H9 (cell line): ENCODE measurements around the gene KLHL1. TPM values are rescaled to one million over a fixed set of nuclear protein-coding genes. Genes with fewer than 3 reads are reported as not detected.

Experiments used
- DNase-seq: peaks from one replicate; pipeline ENCODE4 v3.0.0-alpha.2; 2017
- H2AFZ ChIP-seq: one replicate; pipeline ENCODE4 v1.6.1; 2013; ENCODE audit warnings: mild to moderate bottlenecking, low read length, control low read depth, moderate library complexity
- H2AK5ac ChIP-seq: 2 replicates; pipeline ENCODE4 v1.6.1; 2013; ENCODE audit warnings: low read length, control low read depth, mixed read lengths; ENCODE audit not compliant: insufficient read length
- H2BK120ac ChIP-seq: one replicate; pipeline ENCODE4 v1.6.1; 2013; ENCODE audit warnings: low read depth, mild to moderate bottlenecking, low read length, control low read depth, inconsistent platforms; ENCODE audit not compliant: poor library complexity, severe bottlenecking
- H2BK12ac ChIP-seq: 2 replicates; pipeline ENCODE4 v1.6.1; 2013; ENCODE audit warnings: low read length, control low read depth, mixed read lengths, low read depth; ENCODE audit not compliant: insufficient read length
- H2BK15ac ChIP-seq: 2 replicates; pipeline ENCODE4 v1.6.1; 2013; ENCODE audit warnings: low read depth, low read length, control low read depth
- H2BK20ac ChIP-seq: one replicate; pipeline ENCODE4 v1.6.1; 2013; ENCODE audit warnings: low read depth, mild to moderate bottlenecking, low read length, control low read depth, inconsistent platforms; ENCODE audit not compliant: poor library complexity, severe bottlenecking
- H2BK5ac ChIP-seq: 2 replicates; pipeline ENCODE4 v1.6.1; 2013; ENCODE audit warnings: low read length, control low read depth, mixed read lengths; ENCODE audit not compliant: insufficient read length
- H3K14ac ChIP-seq: 2 replicates; pipeline ENCODE4 v1.6.1; 2013; ENCODE audit warnings: low read length, control low read depth; ENCODE audit not compliant: insufficient read depth
- H3K18ac ChIP-seq: 2 replicates; pipeline ENCODE4 v1.6.1; 2013; ENCODE audit warnings: low read depth, mild to moderate bottlenecking, mixed read lengths, low read length, control low read depth; ENCODE audit not compliant: insufficient read length
- H3K23ac ChIP-seq: 2 replicates; pipeline ENCODE4 v1.6.1; 2013; ENCODE audit warnings: low read length, control low read depth, mixed read lengths, low read depth; ENCODE audit not compliant: insufficient read length
- H3K23me2 ChIP-seq: 2 replicates; pipeline ENCODE4 v1.6.1; 2013; ENCODE audit warnings: low read depth, mild to moderate bottlenecking, mixed read lengths, low read length, control low read depth; ENCODE audit not compliant: insufficient read length, poor library complexity, severe bottlenecking
- H3K27ac ChIP-seq: 2 replicates; pipeline ENCODE4 v1.5.1; 2013; ENCODE audit warnings: low read length, control low read depth, mixed read lengths, low read depth; ENCODE audit not compliant: insufficient read length
- H3K27me3 ChIP-seq: 2 replicates; pipeline ENCODE4 v1.6.1; 2013; ENCODE audit warnings: low read length, control low read depth, inconsistent platforms; ENCODE audit not compliant: insufficient read depth
- H3K4ac ChIP-seq: 2 replicates; pipeline ENCODE4 v1.6.1; 2013; ENCODE audit warnings: low read depth, mild to moderate bottlenecking, control low read depth, inconsistent platforms, low read length, moderate library complexity
- H3K4me1 ChIP-seq: 2 replicates; pipeline ENCODE4 v1.6.1; 2013; ENCODE audit warnings: low read length, control low read depth, inconsistent platforms; ENCODE audit not compliant: insufficient read depth
- H3K4me2 ChIP-seq: 2 replicates; pipeline ENCODE4 v1.6.1; 2013; ENCODE audit warnings: low read length, control low read depth, mixed read lengths; ENCODE audit not compliant: insufficient read length, insufficient read depth
- H3K56ac ChIP-seq: 2 replicates; pipeline ENCODE4 v1.6.1; 2013; ENCODE audit warnings: low read depth, mild to moderate bottlenecking, mixed read lengths, low read length, control low read depth; ENCODE audit not compliant: insufficient read length
- H3K79me1 ChIP-seq: 2 replicates; pipeline ENCODE4 v1.6.1; 2013; ENCODE audit warnings: low read depth, mild to moderate bottlenecking, moderate library complexity, low read length, control low read depth, inconsistent platforms; ENCODE audit not compliant: insufficient read depth, poor library complexity, severe bottlenecking
- H3K79me2 ChIP-seq: 2 replicates; pipeline ENCODE4 v1.6.1; 2013; ENCODE audit warnings: low read length, control low read depth, inconsistent platforms; ENCODE audit not compliant: insufficient read depth
- H3K9ac ChIP-seq: 2 replicates; pipeline ENCODE4 v1.6.1; 2013; ENCODE audit warnings: low read length, control low read depth, mixed read lengths; ENCODE audit not compliant: insufficient read length; ENCODE audit errors: extremely low read depth
- H3K9me3 ChIP-seq: one replicate; pipeline ENCODE4 v1.6.1; 2013; ENCODE audit warnings: low read depth, low read length, inconsistent platforms; ENCODE audit not compliant: control insufficient read depth
- H3T11ph ChIP-seq: one replicate; pipeline ENCODE4 v1.6.1; 2013; ENCODE audit warnings: mild to moderate bottlenecking, low read length, control low read depth, inconsistent platforms
- H4K20me1 ChIP-seq: one replicate; pipeline ENCODE4 v1.6.1; 2013; ENCODE audit not compliant: control insufficient read depth, insufficient read length, insufficient read depth
- H4K5ac ChIP-seq: 2 replicates; pipeline ENCODE4 v1.6.1; 2013; ENCODE audit warnings: low read depth, mild to moderate bottlenecking, mixed read lengths, low read length, control low read depth; ENCODE audit not compliant: insufficient read length
- H4K8ac ChIP-seq: replicated peaks from 2 replicates; pipeline ENCODE4 v1.6.1; 2013; ENCODE audit warnings: low read length, control low read depth, mixed read lengths, low read depth; ENCODE audit not compliant: insufficient read length
- H4K91ac ChIP-seq: 2 replicates; pipeline ENCODE4 v1.6.1; 2013; ENCODE audit warnings: low read depth, mild to moderate bottlenecking, moderate library complexity, mixed read lengths, low read length, control low read depth; ENCODE audit not compliant: insufficient read length
- H3K27ac Mint-ChIP-seq, 3 experiments: 2 replicates in 2 of 3; 3 replicates in 1 of 3; pipeline ENCODE4 v1.8.0; 2020 to 2021; ENCODE audit warnings: mixed read lengths in 3 of 3, mild to moderate bottlenecking in 1 of 3, moderate library complexity in 1 of 3
- H3K27me3 Mint-ChIP-seq: 2 replicates; pipeline ENCODE4 v1.8.0; 2021; ENCODE audit warnings: low read depth, mild to moderate bottlenecking, moderate library complexity, mixed read lengths
- H3K36me3 Mint-ChIP-seq, 3 experiments: 2 replicates in 2 of 3; 3 replicates in 1 of 3; pipeline ENCODE4 v1.8.0; 2020 to 2021; ENCODE audit warnings: low read depth in 3 of 3, mixed read lengths in 3 of 3; ENCODE audit not compliant: insufficient read depth in 1 of 3
- H3K4me1 Mint-ChIP-seq, 2 experiments: 2 replicates each; pipeline ENCODE4 v1.8.0; 2020; ENCODE audit warnings: mixed read lengths in 2 of 2
- H3K4me3 Mint-ChIP-seq, 2 experiments: 2 replicates in 1 of 2; 3 replicates in 1 of 2; pipeline ENCODE4 v1.8.0; 2020 to 2021; ENCODE audit warnings: mild to moderate bottlenecking in 2 of 2, mixed read lengths in 2 of 2, moderate library complexity in 1 of 2
- H3K9me3 Mint-ChIP-seq, 2 experiments: 2 replicates in 1 of 2; 3 replicates in 1 of 2; pipeline ENCODE4 v1.8.0; 2020; ENCODE audit warnings: mild to moderate bottlenecking in 2 of 2, mixed read lengths in 2 of 2, moderate library complexity in 1 of 2
- CTCF ChIP-seq: fragments of 200-600 bp; sonication (generic); conservative IDR thresholded peaks from 3 replicates; pipeline ENCODE4 v1.8.0; 2021; ENCODE audit warnings: antibody characterized with exemption, mild to moderate bottlenecking
- WGBS: extraction: QIAGEN DNeasy Blood & Tissue Kit; methylation state at CpG from one replicate; pipeline ENCODE4 v1.1.7; 2013; ENCODE audit warnings: missing lambda C conversion rate, low lambda C conversion rate, mixed read lengths; ENCODE audit not compliant: insufficient read length; ENCODE audit errors: extremely low coverage; 5-methylcytosine and 5-hydroxymethylcytosine counted together
- total RNA-seq: library from RNA; stranded (reverse); gene quantifications from 2 replicates; pipeline ENCODE4 v1.2.1, GENCODE V29; 2021

Gene KLHL1
- total RNA-seq, 1 experiment from 2014 or later = not detected

DNA sequence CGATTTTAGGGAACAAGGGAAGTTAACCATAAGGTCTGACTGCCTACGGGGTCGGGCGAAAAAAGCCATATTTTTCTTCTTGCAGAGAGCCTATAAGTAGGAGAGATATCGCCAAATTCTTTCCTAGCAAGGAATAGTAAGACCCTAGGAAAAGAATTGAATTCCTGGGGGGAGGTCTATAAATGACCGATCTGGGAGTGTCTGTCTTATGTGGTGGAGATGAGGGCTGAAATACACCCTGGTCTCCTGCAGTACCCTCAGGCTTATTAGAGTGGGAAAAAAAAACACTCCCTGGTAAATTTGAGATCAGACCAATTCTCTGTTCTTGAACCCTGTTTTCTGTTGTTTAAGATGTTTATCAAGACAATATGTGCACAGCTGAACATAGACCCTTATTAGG is 448.1 kb downstream of the KLHL1 start:
- H3K4me1 Mint-ChIP-seq = no peaks in the 10 kb centered on the region
- no peak overlapping the region for H3K27ac Mint-ChIP-seq
- no peak overlapping the region for H3K27ac ChIP-seq
- H3K9me3 Mint-ChIP-seq = peaks cover 33 to 45% of the 10 kb centered on the region in 2 experiments
- no peak overlapping the region for H3K18ac ChIP-seq
- H3K4ac ChIP-seq = no peak overlapping the region
- no peak overlapping the region for H2BK20ac ChIP-seq
- DNase-seq = no peak
- H2BK120ac ChIP-seq = no peak overlapping the region
- no peaks in the 10 kb centered on the region for H3K27me3 ChIP-seq
- no peaks in the 10 kb centered on the region for H4K20me1 ChIP-seq
- H2BK15ac ChIP-seq = no peak overlapping the region
- no peak overlapping the region for H4K5ac ChIP-seq
- no peaks in the 10 kb centered on the region for H3K79me1 ChIP-seq
- no peaks in the 10 kb centered on the region for H3K23me2 ChIP-seq
- H3K27me3 Mint-ChIP-seq = no peaks in the 10 kb centered on the region
- no peak overlapping the region for H2AFZ ChIP-seq
- no peaks in the 10 kb centered on the region for H3K4me1 ChIP-seq
- TF ChIP-seq CTCF = no peak
- H3K56ac ChIP-seq = no peak overlapping the region
- no peak overlapping the region for H2BK12ac ChIP-seq
- H2BK5ac ChIP-seq = no peak overlapping the region
- H3K4me3 Mint-ChIP-seq = no peak overlapping the region
- no peak overlapping the region for H3K23ac ChIP-seq
- H3T11ph ChIP-seq = no peak overlapping the region
- H3K36me3 Mint-ChIP-seq = peaks cover 10 to 34% (median 27%) of the 10 kb centered on the region in 3 experiments
- no peak overlapping the region for H4K8ac ChIP-seq
- WGBS = no CpG with 5 or more reads among the region's 6 CpGs
- peaks cover 5% of the 10 kb centered on the region for H3K9me3 ChIP-seq
- no peak overlapping the region for H3K14ac ChIP-seq
- no peak overlapping the region for H3K9ac ChIP-seq
- H3K79me2 ChIP-seq = no peaks in the 10 kb centered on the region
- no peak overlapping the region for H2AK5ac ChIP-seq
- no peak overlapping the region for H4K91ac ChIP-seq
- no peak overlapping the region for H3K4me2 ChIP-seq
